Peyer's patch (tissue), 4 donors: Measurements from ENCODE around the gene SOCS4.

Experiments
- POLR2A ChIP-seq, 2 donors: fragments of 450-650 bp; IDR thresholded peaks; one replicate each; pipeline ENCODE4 v1.5.1; 2017; ENCODE audit warnings: antibody characterized with exemption in 2 of 2, mild to moderate bottlenecking in 2 of 2, moderate library complexity in 2 of 2
- TF ChIP-seq, protein P1 (sequence below), 6 experiments: fragments of 450-650 bp in 4 of 6; fragments of 200-600 bp in 2 of 6; sonication (generic) in 1 of 6; IDR thresholded peaks; one replicate each; pipeline ENCODE4 v1.5.1; 2017 to 2019; ENCODE audit warnings: antibody characterized with exemption in 6 of 6, mild to moderate bottlenecking in 3 of 6, moderate library complexity in 1 of 6

DNA sequence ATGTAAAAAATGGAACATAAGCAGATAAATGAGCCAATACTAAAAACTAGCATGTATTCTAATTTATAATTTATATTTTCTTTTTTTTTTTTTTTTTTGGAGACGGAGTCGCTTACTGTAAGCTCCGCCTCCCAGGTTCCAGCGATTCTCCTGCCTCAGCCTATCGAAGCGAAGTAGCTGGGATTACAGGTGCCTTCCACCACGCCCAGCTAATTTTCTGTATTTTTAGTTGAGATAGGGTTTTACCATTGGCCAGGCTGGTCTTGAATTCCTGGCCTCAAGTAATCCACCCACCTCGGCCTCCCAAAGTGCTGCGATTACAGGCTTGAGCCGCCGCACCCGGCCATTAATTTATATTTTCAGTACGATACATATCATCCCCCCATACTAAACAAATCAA is 27.1 kb downstream of the SOCS4 start:
- TF ChIP-seq, protein P1, sequence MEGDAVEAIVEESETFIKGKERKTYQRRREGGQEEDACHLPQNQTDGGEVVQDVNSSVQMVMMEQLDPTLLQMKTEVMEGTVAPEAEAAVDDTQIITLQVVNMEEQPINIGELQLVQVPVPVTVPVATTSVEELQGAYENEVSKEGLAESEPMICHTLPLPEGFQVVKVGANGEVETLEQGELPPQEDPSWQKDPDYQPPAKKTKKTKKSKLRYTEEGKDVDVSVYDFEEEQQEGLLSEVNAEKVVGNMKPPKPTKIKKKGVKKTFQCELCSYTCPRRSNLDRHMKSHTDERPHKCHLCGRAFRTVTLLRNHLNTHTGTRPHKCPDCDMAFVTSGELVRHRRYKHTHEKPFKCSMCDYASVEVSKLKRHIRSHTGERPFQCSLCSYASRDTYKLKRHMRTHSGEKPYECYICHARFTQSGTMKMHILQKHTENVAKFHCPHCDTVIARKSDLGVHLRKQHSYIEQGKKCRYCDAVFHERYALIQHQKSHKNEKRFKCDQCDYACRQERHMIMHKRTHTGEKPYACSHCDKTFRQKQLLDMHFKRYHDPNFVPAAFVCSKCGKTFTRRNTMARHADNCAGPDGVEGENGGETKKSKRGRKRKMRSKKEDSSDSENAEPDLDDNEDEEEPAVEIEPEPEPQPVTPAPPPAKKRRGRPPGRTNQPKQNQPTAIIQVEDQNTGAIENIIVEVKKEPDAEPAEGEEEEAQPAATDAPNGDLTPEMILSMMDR (IDR thresholded peaks at IDR 0.05), result no peak
- TF ChIP-seq POLR2A (IDR thresholded peaks at IDR 0.05), result no peak
